SU-DHL-6 (cell line): ENCODE data around the gene CAMK1D.
"Not testable (repeated sequence)": the region's sequence is repeated elsewhere in the genome, so short reads cannot be mapped to it uniquely, and the experiment has no call there.

Experiments used
- CTCF ChIP-seq: fragments of 200-600 bp; sonication (generic); IDR thresholded peaks from one replicate; pipeline ENCODE4 v1.5.1; 2017; ENCODE audit warnings: antibody characterized with exemption, mild to moderate bottlenecking, low read length, moderate library complexity; ENCODE audit not compliant: insufficient read depth, poor library complexity, severe bottlenecking
- EZH2phosphoT487 ChIP-seq: fragments of 200-600 bp; sonication (generic), shearing (Covaris generic); conservative IDR thresholded peaks from 2 replicates; pipeline ENCODE4 v1.6.1; 2018; ENCODE audit warnings: mild to moderate bottlenecking, antibody characterized with exemption, low read length, moderate library complexity, mixed read lengths

- not testable (repeated sequence) for TF ChIP-seq CTCF, EZH2phosphoT487
Measured at GRCh38 chr10:12335169-12335568, 14.2 kb upstream of the CAMK1D start.
